K562 (cell line): Measurements from ENCODE around the gene ZNF687. TPM values are rescaled to one million over a fixed set of nuclear protein-coding genes. Genes with fewer than 3 reads are reported as not detected.

Experiments
- ARID1B ChIP-seq: fragments of 450-650 bp; IDR thresholded peaks from 2 replicates; pipeline ENCODE4 v1.6.1; 2016; ENCODE audit warnings: antibody characterized with exemption, mild to moderate bottlenecking, inconsistent platforms
- BCOR ChIP-seq: fragments of 450-650 bp; IDR thresholded peaks from 2 replicates; pipeline ENCODE4 v1.6.1; 2016
- EP300 ChIP-seq: IDR thresholded peaks from 2 replicates; pipeline ENCODE4 v1.6.1; 2012; ENCODE audit warnings: low read length, improper control_type of control experiment
- FOXA3 ChIP-seq, 2 experiments: fragments of 450-650 bp in 1 of 2; sonication (generic) in 1 of 2; formaldehyde crosslinking; IDR thresholded peaks in 1 of 2; conservative IDR thresholded peaks in 1 of 2; 2 replicates each; pipeline versions ENCODE4 v1.4.0 to v1.8.0; 2020 to 2022; ENCODE audit warnings: mild to moderate bottlenecking in 2 of 2, missing genetic modification reagents in 1 of 2
- TAL1 ChIP-seq: fragments of 450-650 bp; IDR thresholded peaks from 2 replicates; pipeline ENCODE4 v1.6.1; 2016; ENCODE audit warnings: mild to moderate bottlenecking
- TCF3 ChIP-seq: sonication (generic); formaldehyde crosslinking; IDR thresholded peaks from 2 replicates; pipeline ENCODE4 v1.4.0; 2020; ENCODE audit warnings: mild to moderate bottlenecking, missing genetic modification reagents
- ZNF197 ChIP-seq: fragments of 200-800 bp; sonication (Bioruptor generic); IDR thresholded peaks from 2 replicates; pipeline ENCODE4 v1.6.1; 2016; ENCODE audit warnings: low read depth, missing genetic modification characterization, missing compliant biosample characterization
- ZNF561 ChIP-seq: fragments of 450-650 bp; formaldehyde crosslinking; conservative IDR thresholded peaks from 2 replicates; pipeline ENCODE4 v1.4.0; 2020; ENCODE audit warnings: mild to moderate bottlenecking, moderate library complexity
- polyA plus RNA-seq, 8 experiments: library from polyadenylated mRNA; depleted of rRNA in 4 of 8; stranded (reverse) in 5 of 8; unstranded in 3 of 8; fragments of >200 nt; fragmentation: Nextera tagmentation in 2 of 8; fragmentation: Illumina TruSeq in 1 of 8; extraction: Ambion mirVana in 2 of 8; extraction: Trizol in 1 of 8; gene quantifications; 2 replicates each; pipeline versions ENCODE4 v1.2.1 to v1.2.3, GENCODE V29; 2011 to 2014; ENCODE audit warnings: inconsistent platforms in 1 of 8, missing spikeins in 1 of 8
- total RNA-seq, 7 experiments: library from RNA; depleted of rRNA in 6 of 7; stranded (reverse); fragments of >200 nt in 6 of 7; fragmentation: Illumina TruSeq in 2 of 7; extraction: Trizol in 2 of 7; gene quantifications; 2 replicates each; pipeline versions ENCODE4 v1.2.1 to v1.2.3, GENCODE V29; 2011 to 2021; ENCODE audit warnings: low replicate concordance in 1 of 7
- TF ChIP-seq, protein P1 (sequence below): fragments of 250-450 bp; sonication (Bioruptor Pico); IDR thresholded peaks from 2 replicates; pipeline ENCODE4 v1.5.0; 2020; ENCODE audit warnings: mild to moderate bottlenecking, borderline replicate concordance
- TF ChIP-seq, protein P2 (sequence below): fragments of 250-450 bp; sonication (Bioruptor Pico); IDR thresholded peaks from 2 replicates; pipeline ENCODE4 v1.5.0; 2021
- TF ChIP-seq, protein P3 (sequence below): fragments of 450-650 bp; IDR thresholded peaks from 2 replicates; pipeline ENCODE4 v1.6.1; 2017; ENCODE audit warnings: mild to moderate bottlenecking, moderate library complexity
- TF ChIP-seq, protein P4 (sequence below): fragments of 250-450 bp; sonication (Bioruptor Pico); IDR thresholded peaks from 2 replicates; pipeline ENCODE4 v1.5.0; 2021; ENCODE audit warnings: mild to moderate bottlenecking, borderline replicate concordance
- TF ChIP-seq, protein P5 (sequence below): sonication (generic); formaldehyde crosslinking; IDR thresholded peaks from 2 replicates; pipeline ENCODE4 v1.8.0; 2023; ENCODE audit warnings: mild to moderate bottlenecking, missing genetic modification reagents
- TF ChIP-seq, protein P6 (sequence below), 2 experiments: fragments of 150-350 bp in 1 of 2; IDR thresholded peaks; 2 replicates each; pipeline ENCODE4 v1.6.1; 2012 to 2016; ENCODE audit warnings: low read depth in 2 of 2, low read length in 2 of 2, mild to moderate bottlenecking in 1 of 2, moderate library complexity in 1 of 2

ZNF687 gene
- total and polyA plus RNA-seq, 9 of the 15 experiments (the other 6 are each of a cell fraction or from before 2014, with no cell fraction given) = 0.13 to 26.4 (median 10.6) TPM

DNA sequence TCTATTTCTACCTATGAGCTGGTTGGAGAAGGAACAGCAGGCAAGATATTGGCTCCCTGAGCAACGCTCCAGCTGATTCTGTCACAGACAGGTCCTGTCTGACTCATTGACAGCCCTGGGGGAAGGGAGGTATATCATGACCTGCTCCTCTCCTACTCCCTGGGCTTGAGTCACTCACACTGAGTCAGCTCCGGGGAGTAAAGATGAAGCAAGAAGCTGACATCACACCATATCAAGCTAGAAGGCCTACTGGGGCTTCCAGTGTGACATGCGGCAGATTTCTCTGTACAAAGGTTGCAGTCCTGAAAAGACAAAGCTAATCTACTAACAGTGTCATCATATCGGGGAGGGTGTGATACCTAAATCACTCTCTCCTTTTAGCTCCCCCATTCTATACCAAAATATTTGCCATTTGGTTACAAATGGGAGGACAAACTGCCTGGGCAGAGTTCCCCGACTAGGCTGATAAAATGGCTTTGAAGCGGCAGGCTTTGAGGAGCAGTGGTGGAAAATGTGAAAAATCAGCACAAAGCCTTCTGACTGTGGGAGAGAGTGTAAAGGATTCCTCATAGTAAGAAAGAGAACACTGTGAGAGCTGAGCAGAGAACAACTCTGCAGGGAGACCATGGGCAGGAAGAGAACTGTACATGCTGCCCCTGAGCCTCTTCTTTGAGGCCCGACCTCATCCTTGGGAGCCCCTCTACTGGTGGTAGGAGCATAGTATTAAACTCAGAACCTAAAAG lies 29.7 kb downstream of the ZNF687 start (continued):
- peak; percentile 93 for TF ChIP-seq ARID1B
- TF ChIP-seq EP300 = peak; percentile 93
- TF ChIP-seq TAL1 = peak; percentile 33; the same call in 1 of the 2 replicates
- TF ChIP-seq ZNF561 (CRISPR knock-in tag) = no peak
- TF ChIP-seq TCF3 (CRISPR knock-in tag) = peak; percentile 60
- TF ChIP-seq, protein P1, sequence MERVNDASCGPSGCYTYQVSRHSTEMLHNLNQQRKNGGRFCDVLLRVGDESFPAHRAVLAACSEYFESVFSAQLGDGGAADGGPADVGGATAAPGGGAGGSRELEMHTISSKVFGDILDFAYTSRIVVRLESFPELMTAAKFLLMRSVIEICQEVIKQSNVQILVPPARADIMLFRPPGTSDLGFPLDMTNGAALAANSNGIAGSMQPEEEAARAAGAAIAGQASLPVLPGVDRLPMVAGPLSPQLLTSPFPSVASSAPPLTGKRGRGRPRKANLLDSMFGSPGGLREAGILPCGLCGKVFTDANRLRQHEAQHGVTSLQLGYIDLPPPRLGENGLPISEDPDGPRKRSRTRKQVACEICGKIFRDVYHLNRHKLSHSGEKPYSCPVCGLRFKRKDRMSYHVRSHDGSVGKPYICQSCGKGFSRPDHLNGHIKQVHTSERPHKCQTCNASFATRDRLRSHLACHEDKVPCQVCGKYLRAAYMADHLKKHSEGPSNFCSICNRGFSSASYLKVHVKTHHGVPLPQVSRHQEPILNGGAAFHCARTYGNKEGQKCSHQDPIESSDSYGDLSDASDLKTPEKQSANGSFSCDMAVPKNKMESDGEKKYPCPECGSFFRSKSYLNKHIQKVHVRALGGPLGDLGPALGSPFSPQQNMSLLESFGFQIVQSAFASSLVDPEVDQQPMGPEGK (CRISPR knock-in tag) = no peak; the same call in 1 of the 2 replicates
- TF ChIP-seq, protein P2, sequence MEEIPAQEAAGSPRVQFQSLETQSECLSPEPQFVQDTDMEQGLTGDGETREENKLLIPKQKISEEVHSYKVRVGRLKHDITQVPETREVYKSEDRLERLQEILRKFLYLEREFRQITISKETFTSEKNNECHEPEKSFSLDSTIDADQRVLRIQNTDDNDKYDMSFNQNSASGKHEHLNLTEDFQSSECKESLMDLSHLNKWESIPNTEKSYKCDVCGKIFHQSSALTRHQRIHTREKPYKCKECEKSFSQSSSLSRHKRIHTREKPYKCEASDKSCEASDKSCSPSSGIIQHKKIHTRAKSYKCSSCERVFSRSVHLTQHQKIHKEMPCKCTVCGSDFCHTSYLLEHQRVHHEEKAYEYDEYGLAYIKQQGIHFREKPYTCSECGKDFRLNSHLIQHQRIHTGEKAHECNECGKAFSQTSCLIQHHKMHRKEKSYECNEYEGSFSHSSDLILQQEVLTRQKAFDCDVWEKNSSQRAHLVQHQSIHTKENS (CRISPR knock-in tag) = no peak
- TF ChIP-seq, protein P3, sequence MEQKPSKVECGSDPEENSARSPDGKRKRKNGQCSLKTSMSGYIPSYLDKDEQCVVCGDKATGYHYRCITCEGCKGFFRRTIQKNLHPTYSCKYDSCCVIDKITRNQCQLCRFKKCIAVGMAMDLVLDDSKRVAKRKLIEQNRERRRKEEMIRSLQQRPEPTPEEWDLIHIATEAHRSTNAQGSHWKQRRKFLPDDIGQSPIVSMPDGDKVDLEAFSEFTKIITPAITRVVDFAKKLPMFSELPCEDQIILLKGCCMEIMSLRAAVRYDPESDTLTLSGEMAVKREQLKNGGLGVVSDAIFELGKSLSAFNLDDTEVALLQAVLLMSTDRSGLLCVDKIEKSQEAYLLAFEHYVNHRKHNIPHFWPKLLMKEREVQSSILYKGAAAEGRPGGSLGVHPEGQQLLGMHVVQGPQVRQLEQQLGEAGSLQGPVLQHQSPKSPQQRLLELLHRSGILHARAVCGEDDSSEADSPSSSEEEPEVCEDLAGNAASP = no peak
- TF ChIP-seq, protein P4, sequence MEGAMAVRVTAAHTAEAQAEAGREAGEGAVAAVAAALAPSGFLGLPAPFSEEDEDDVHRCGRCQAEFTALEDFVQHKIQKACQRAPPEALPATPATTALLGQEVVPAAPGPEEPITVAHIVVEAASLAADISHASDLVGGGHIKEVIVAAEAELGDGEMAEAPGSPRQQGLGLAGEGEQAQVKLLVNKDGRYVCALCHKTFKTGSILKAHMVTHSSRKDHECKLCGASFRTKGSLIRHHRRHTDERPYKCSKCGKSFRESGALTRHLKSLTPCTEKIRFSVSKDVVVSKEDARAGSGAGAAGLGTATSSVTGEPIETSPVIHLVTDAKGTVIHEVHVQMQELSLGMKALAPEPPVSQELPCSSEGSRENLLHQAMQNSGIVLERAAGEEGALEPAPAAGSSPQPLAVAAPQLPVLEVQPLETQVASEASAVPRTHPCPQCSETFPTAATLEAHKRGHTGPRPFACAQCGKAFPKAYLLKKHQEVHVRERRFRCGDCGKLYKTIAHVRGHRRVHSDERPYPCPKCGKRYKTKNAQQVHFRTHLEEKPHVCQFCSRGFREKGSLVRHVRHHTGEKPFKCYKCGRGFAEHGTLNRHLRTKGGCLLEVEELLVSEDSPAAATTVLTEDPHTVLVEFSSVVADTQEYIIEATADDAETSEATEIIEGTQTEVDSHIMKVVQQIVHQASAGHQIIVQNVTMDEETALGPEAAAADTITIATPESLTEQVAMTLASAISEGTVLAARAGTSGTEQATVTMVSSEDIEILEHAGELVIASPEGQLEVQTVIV (CRISPR knock-in tag) = peak; percentile 50; the same call in 1 of the 2 replicates
- TF ChIP-seq, protein P5, sequence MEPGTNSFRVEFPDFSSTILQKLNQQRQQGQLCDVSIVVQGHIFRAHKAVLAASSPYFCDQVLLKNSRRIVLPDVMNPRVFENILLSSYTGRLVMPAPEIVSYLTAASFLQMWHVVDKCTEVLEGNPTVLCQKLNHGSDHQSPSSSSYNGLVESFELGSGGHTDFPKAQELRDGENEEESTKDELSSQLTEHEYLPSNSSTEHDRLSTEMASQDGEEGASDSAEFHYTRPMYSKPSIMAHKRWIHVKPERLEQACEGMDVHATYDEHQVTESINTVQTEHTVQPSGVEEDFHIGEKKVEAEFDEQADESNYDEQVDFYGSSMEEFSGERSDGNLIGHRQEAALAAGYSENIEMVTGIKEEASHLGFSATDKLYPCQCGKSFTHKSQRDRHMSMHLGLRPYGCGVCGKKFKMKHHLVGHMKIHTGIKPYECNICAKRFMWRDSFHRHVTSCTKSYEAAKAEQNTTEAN (CRISPR knock-in tag) = no peak
- no peak for TF ChIP-seq BCOR
- TF ChIP-seq FOXA3 (CRISPR knock-in tag; conservative IDR thresholded peaks at IDR 0.05 in 1 of 2, IDR thresholded peaks at IDR 0.05 in 1 of 2) = no peak
- TF ChIP-seq ZNF197 = peak; percentile 79; the same call in 1 of the 2 replicates
- TF ChIP-seq, protein P6, sequence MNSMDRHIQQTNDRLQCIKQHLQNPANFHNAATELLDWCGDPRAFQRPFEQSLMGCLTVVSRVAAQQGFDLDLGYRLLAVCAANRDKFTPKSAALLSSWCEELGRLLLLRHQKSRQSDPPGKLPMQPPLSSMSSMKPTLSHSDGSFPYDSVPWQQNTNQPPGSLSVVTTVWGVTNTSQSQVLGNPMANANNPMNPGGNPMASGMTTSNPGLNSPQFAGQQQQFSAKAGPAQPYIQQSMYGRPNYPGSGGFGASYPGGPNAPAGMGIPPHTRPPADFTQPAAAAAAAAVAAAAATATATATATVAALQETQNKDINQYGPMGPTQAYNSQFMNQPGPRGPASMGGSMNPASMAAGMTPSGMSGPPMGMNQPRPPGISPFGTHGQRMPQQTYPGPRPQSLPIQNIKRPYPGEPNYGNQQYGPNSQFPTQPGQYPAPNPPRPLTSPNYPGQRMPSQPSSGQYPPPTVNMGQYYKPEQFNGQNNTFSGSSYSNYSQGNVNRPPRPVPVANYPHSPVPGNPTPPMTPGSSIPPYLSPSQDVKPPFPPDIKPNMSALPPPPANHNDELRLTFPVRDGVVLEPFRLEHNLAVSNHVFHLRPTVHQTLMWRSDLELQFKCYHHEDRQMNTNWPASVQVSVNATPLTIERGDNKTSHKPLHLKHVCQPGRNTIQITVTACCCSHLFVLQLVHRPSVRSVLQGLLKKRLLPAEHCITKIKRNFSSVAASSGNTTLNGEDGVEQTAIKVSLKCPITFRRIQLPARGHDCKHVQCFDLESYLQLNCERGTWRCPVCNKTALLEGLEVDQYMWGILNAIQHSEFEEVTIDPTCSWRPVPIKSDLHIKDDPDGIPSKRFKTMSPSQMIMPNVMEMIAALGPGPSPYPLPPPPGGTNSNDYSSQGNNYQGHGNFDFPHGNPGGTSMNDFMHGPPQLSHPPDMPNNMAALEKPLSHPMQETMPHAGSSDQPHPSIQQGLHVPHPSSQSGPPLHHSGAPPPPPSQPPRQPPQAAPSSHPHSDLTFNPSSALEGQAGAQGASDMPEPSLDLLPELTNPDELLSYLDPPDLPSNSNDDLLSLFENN (IDR thresholded peaks at IDR 0.05; ENCODE audit: low read depth in 2 of 2, low read length in 2 of 2) = peak in 1 of 2 experiments; percentile 48; a peak in 1 of 4 replicates
